Neural crest cell (in vitro differentiated cells): ENCODE results near the gene DSE. TPM values are rescaled to one million over a fixed set of nuclear protein-coding genes. Genes with fewer than 3 reads are reported as not detected.

ENCODE experiments used
- DNase-seq: peaks from one replicate; pipeline ENCODE4 v3.0.0; 2021; ENCODE audit warnings: low read depth, mixed read lengths, low spot score
- H3K27ac Mint-ChIP-seq: one replicate; pipeline ENCODE4 v1.8.0; 2021; ENCODE audit warnings: mild to moderate bottlenecking, mixed read lengths; ENCODE audit not compliant: unreplicated experiment
- H3K27me3 Mint-ChIP-seq: 2 replicates; pipeline ENCODE4 v1.8.0; 2021; ENCODE audit warnings: low read depth, mild to moderate bottlenecking, mixed read lengths
- H3K36me3 Mint-ChIP-seq: 2 replicates; pipeline ENCODE4 v1.8.0; 2021; ENCODE audit warnings: low read depth, mild to moderate bottlenecking, mixed read lengths
- H3K4me1 Mint-ChIP-seq: 2 replicates; pipeline ENCODE4 v1.8.0; 2021; ENCODE audit warnings: mixed read lengths
- H3K4me3 Mint-ChIP-seq: one replicate; pipeline ENCODE4 v1.8.0; 2021; ENCODE audit warnings: mild to moderate bottlenecking, mixed read lengths
- H3K9me3 Mint-ChIP-seq: 2 replicates; pipeline ENCODE4 v1.8.0; 2021; ENCODE audit warnings: mixed read lengths
- total RNA-seq: library from RNA; stranded (reverse); gene quantifications from 2 replicates; pipeline ENCODE4 v1.2.1, GENCODE V29; 2021
- TF ChIP-seq, protein P1 (sequence below): fragments of 200-600 bp; sonication (generic); conservative IDR thresholded peaks from 2 replicates; pipeline ENCODE4 v1.5.0; 2021; ENCODE audit warnings: antibody characterized with exemption, mild to moderate bottlenecking

The DSE gene
- total RNA-seq, 1 donor from 2014 or later = 21.0 TPM

DNA sequence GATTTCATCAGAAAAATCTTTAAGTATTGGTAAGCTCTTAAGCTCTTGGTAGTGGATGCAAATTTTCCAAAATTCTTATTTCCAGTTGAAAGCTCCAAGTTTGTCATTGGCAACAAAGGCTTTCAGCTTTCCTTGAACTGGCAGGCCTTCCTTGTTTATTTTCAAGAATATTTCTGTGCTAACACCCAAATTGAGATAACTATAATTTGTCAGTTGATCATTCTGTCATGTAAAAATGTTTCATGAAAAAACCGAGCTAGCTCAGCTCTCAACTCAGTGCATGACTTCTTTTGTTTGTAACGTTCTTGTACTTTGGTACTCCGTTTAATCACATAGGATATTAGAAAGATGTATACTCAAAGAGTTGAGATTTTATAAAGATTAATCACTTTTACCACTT lies 51.5 kb downstream of the DSE start:
- no peak overlapping the region for H3K27ac Mint-ChIP-seq
- no peaks in the 10 kb centered on the region for H3K4me1 Mint-ChIP-seq

DNA sequence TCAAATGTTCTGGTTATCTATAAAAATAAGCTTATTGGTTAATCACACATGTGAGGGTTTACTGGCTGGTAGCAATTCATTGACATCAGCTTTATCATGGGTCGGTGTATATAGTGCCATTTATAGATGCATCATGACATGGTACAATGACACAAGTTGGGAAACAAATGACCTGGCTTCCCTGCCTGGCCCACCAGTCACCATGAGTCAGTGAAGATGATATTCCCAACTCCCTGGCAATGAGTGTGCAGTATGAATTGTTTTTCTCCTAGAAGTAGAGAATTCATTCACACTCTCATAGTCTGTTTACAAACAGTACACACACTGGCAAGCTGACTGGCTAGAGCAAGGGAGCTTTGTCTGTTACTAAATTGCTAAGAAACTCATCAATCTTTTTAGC lies 53.3 kb downstream of the DSE start:
- H3K4me1 Mint-ChIP-seq = no peaks in the 10 kb centered on the region
- TF ChIP-seq, protein P1, sequence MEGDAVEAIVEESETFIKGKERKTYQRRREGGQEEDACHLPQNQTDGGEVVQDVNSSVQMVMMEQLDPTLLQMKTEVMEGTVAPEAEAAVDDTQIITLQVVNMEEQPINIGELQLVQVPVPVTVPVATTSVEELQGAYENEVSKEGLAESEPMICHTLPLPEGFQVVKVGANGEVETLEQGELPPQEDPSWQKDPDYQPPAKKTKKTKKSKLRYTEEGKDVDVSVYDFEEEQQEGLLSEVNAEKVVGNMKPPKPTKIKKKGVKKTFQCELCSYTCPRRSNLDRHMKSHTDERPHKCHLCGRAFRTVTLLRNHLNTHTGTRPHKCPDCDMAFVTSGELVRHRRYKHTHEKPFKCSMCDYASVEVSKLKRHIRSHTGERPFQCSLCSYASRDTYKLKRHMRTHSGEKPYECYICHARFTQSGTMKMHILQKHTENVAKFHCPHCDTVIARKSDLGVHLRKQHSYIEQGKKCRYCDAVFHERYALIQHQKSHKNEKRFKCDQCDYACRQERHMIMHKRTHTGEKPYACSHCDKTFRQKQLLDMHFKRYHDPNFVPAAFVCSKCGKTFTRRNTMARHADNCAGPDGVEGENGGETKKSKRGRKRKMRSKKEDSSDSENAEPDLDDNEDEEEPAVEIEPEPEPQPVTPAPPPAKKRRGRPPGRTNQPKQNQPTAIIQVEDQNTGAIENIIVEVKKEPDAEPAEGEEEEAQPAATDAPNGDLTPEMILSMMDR = no peak
- no peak for DNase-seq
- H3K9me3 Mint-ChIP-seq = no peaks in the 10 kb centered on the region
- no peaks in the 10 kb centered on the region for H3K27me3 Mint-ChIP-seq
- H3K36me3 Mint-ChIP-seq = peaks cover 12% of the 10 kb centered on the region
- H3K27ac Mint-ChIP-seq = no peak overlapping the region
- no peak overlapping the region for H3K4me3 Mint-ChIP-seq

More for the DNA sequence above, 51.5 kb downstream of the DSE start:
- TF ChIP-seq, protein P1 = no peak
- H3K9me3 Mint-ChIP-seq = peaks cover 2% of the 10 kb centered on the region
- H3K27me3 Mint-ChIP-seq = no peaks in the 10 kb centered on the region
- H3K4me3 Mint-ChIP-seq = no peak overlapping the region
- peaks cover 17% of the 10 kb centered on the region for H3K36me3 Mint-ChIP-seq
- DNase-seq = no peak

DNA sequence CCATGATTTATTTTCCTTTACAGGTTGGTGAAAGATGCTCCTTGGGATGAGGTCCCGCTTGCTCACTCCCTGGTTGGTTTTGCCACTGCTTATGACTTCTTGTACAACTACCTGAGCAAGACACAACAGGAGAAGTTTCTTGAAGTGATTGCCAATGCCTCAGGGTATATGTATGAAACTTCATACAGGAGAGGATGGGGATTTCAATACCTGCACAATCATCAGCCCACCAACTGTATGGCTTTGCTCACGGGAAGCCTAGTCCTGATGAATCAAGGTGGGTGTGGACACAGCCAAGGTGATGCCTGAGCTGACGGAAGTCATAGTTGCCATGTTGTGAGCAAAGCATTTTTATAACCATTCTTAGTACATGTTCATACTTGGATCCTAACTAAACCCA lies 55.8 kb downstream of the DSE start:
- Mint-ChIP-seq H3K27ac (no peak overlapping the region), H3K4me1 (no peaks in the 10 kb centered on the region)
- TF ChIP-seq, protein P1 = no peak

DNA sequence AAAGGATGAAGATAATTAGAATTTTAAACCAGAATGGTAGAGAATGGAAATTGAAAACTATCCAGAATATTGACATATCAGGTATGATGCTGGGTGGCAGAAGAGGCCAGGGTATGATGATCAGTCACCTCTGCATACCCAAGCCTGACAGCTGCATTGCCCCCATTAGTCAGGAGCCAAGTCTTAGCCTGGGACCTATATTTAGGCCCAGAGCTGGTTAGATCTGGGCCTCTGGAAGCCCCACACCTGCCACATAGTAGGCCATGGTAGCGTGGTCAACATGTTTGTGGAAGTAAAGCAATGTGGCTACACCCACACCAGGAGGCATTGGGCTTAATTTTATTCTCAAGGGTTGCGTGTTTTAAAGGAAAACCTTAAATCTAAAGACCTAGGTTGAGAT lies 58.4 kb downstream of the DSE start:
- Mint-ChIP-seq H3K36me3 (peaks cover 21% of the 10 kb centered on the region), H3K9me3 (no peaks in the 10 kb centered on the region), H3K4me1 (no peaks in the 10 kb centered on the region), H3K4me3 (no peak overlapping the region), H3K27me3 (no peaks in the 10 kb centered on the region), H3K27ac (no peak overlapping the region)
- no peak for DNase-seq
- TF ChIP-seq, protein P1 = no peak

More for the DNA sequence above, 55.8 kb downstream of the DSE start:
- Mint-ChIP-seq H3K4me3 (no peak overlapping the region), H3K27me3 (no peaks in the 10 kb centered on the region), H3K9me3 (no peaks in the 10 kb centered on the region), H3K36me3 (peaks cover 21% of the 10 kb centered on the region)
- no peak for DNase-seq

DNA sequence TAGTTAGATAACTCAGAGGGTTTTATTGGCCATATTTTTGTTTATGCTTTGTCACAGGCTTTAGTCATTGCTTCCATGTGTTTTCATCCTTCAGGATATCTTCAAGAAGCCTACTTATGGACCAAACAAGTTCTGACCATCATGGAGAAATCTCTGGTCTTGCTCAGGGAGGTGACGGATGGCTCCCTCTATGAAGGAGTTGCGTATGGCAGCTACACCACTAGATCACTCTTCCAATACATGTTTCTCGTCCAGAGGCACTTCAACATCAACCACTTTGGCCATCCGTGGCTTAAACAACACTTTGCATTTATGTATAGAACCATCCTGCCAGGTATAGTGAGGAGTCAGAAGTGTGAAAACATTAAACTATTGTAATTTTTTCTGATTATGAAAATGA lies 60.1 kb downstream of the DSE start:
- Mint-ChIP-seq H3K9me3 (no peaks in the 10 kb centered on the region), H3K27ac (no peak overlapping the region), H3K36me3 (peaks cover 20% of the 10 kb centered on the region), H3K27me3 (no peaks in the 10 kb centered on the region), H3K4me3 (no peak overlapping the region), H3K4me1 (no peaks in the 10 kb centered on the region)
- TF ChIP-seq, protein P1 = no peak
- DNase-seq = no peak
